ENCODE results near the gene SEMA5B. TPM values are rescaled to one million over a fixed set of nuclear protein-coding genes. Genes with fewer than 3 reads are reported as not detected.

SEMA5B gene
- total RNA-seq, 2 experiments from 2014 or later: not detected

DNA sequence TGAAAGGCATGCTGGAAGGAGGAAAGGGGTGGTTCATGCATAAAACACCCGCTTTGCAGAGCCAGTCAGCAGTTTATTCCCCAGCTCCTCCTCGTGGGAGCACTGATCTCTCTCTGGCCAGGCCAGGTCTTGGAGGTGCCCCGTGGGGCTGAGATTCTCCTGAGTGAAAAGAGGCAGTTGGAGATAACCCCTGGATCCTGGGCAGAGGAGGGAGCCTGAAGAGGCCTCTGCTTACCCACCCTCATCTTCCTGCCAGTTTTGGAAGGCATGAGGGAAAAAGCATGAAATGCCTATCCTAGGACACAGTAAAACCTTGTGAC, 108.3 kb downstream of the SEMA5B start:
- DNase-seq (no peak), ATAC-seq (no peak)
- peaks cover 6% of the 10 kb centered on the region for H3K4me1 Mint-ChIP-seq
- no peak overlapping the region for H3K4me3 Mint-ChIP-seq
- H3K27me3 Mint-ChIP-seq: peaks cover 48% of the 10 kb centered on the region
- no peaks in the 10 kb centered on the region for H3K9me3 Mint-ChIP-seq (ENCODE audit: low read depth)
- H3K27ac Mint-ChIP-seq: no peak overlapping the region
- no peaks in the 10 kb centered on the region for H3K36me3 Mint-ChIP-seq
- CTCF ChIA-PET: interaction anchor here (1.1 kb wide), 1 partner anchor 15 kb away, joined by 3 read pairs; no protein-coding TSS in a partner anchor

GRCh38 chr3:122918576-122919290, 108.8 kb downstream of the SEMA5B start:
- Mint-ChIP-seq H3K36me3 (no peaks in the 10 kb centered on the region), H3K4me1 (peaks cover 6% of the 10 kb centered on the region), H3K27me3 (peaks cover 53% of the 10 kb centered on the region), H3K27ac (no peak overlapping the region), H3K4me3 (no peak overlapping the region), H3K9me3 (ENCODE audit: low read depth) (no peaks in the 10 kb centered on the region)
- ATAC-seq: no peak
- DNase-seq: no peak
- CTCF ChIA-PET: interaction anchor here (1.2 kb wide), 1 partner anchor 16 kb away, joined by 4 read pairs; no protein-coding TSS in a partner anchor

DNA sequence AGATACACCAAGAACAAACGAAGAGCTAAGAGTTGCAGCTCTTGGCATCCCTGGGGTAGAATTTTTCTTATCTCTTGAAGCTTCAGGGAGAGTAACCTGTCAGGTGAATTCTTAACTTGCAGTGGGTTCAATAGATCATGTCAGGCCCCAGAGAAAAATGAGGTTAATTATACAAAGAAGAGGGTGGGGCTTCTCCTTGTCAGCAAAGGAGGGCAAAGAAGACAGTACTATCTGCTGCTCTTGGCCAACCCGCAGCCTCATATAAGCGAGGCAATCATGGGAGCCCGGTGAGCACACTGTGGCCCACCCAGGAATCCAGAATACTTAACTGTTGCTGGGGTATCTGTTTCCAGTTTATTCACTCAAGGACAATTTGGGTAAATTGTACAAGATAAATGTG, 110.2 kb downstream of the SEMA5B start:
- no peak overlapping the region for H3K27ac Mint-ChIP-seq
- H3K4me1 Mint-ChIP-seq: peaks cover 5% of the 10 kb centered on the region
- H3K36me3 Mint-ChIP-seq: no peaks in the 10 kb centered on the region
- peaks cover 55% of the 10 kb centered on the region for H3K27me3 Mint-ChIP-seq
- H3K9me3 Mint-ChIP-seq (ENCODE audit: low read depth): no peaks in the 10 kb centered on the region
- ATAC-seq (no peak), DNase-seq (no peak)
- CTCF ChIA-PET: interaction anchor here (1.3 kb wide), 1 partner anchor 9 kb away, joined by 3 read pairs; no protein-coding TSS in a partner anchor
- H3K4me3 Mint-ChIP-seq: no peak overlapping the region

GRCh38 chr3:122916580-122916979, 111.0 kb downstream of the SEMA5B start:
- CTCF ChIA-PET: interaction anchor here (1.2 to 1.3 kb wide), 2 partner anchors 8 to 112 kb away, joined by 3 read pairs; no protein-coding TSS in a partner anchor
- DNase-seq (no peak), ATAC-seq (no peak)
- Mint-ChIP-seq H3K9me3 (ENCODE audit: low read depth) (no peaks in the 10 kb centered on the region), H3K4me1 (peaks cover 5% of the 10 kb centered on the region), H3K36me3 (no peaks in the 10 kb centered on the region), H3K4me3 (no peak overlapping the region), H3K27me3 (peaks cover 57% of the 10 kb centered on the region), H3K27ac (no peak overlapping the region)

GRCh38 chr3:122916084-122916483, 111.5 kb downstream of the SEMA5B start:
- Mint-ChIP-seq H3K36me3 (no peaks in the 10 kb centered on the region), H3K4me1 (peaks cover 3% of the 10 kb centered on the region), H3K27me3 (peaks cover 52% of the 10 kb centered on the region), H3K27ac (no peak overlapping the region), H3K9me3 (ENCODE audit: low read depth) (no peaks in the 10 kb centered on the region), H3K4me3 (no peak overlapping the region)
- ATAC-seq (no peak), DNase-seq (no peak)
- CTCF ChIA-PET: interaction anchor here (1.2 to 1.3 kb wide), 2 partner anchors 8 to 112 kb away, joined by 3 read pairs; no protein-coding TSS in a partner anchor

- Mint-ChIP-seq H3K4me3 (no peak overlapping the region), H3K27ac (no peak overlapping the region), H3K9me3 (ENCODE audit: low read depth) (no peaks in the 10 kb centered on the region), H3K27me3 (peaks cover 46% of the 10 kb centered on the region), H3K36me3 (no peaks in the 10 kb centered on the region), H3K4me1 (peaks cover 3% of the 10 kb centered on the region)
- DNase-seq: no peak
- CTCF ChIA-PET: interaction anchor here (1.2 kb wide), 1 partner anchor 113 kb away, joined by 3 read pairs; no protein-coding TSS in a partner anchor
- no peak for ATAC-seq
These were observed 112.1 kb downstream of the SEMA5B start for GRCh38 chr3:122915300-122916055.

DNA sequence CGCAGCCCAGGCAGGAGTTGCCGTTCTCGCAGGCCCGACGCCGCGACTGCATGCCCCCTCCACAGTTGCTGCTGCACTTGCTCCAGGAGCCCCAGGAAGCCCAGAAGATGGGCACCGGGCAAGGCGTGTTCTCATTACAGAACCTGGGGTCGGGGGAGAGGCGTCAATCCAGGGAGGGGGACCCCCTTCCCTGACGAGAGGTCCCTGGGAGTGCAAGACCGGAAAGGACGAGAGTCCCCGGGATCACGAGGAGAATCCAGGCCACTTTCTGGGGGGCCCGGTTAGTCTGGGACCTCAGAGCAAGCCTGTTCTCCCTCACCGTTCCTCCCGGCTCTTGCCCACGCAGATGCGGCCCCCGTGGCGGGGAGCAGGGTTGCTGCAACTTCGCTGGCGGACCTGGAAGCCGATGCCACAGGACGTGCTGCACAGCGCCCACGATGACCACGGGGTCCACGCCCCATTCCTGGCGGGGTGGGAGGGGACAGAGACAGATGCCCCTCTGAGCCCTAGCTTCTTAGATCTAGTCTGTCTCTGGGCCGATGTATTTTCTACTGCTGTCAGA, 113.9 kb downstream of the SEMA5B start:
- Mint-ChIP-seq H3K36me3 (no peaks in the 10 kb centered on the region), H3K27me3 (peaks cover 34% of the 10 kb centered on the region), H3K27ac (no peak overlapping the region), H3K4me3 (no peak overlapping the region), H3K9me3 (ENCODE audit: low read depth) (no peaks in the 10 kb centered on the region), H3K4me1 (peaks cover 3% of the 10 kb centered on the region)
- ATAC-seq (no peak), DNase-seq (peak; percentile 37)
- CTCF ChIA-PET: no interaction called here

DNA sequence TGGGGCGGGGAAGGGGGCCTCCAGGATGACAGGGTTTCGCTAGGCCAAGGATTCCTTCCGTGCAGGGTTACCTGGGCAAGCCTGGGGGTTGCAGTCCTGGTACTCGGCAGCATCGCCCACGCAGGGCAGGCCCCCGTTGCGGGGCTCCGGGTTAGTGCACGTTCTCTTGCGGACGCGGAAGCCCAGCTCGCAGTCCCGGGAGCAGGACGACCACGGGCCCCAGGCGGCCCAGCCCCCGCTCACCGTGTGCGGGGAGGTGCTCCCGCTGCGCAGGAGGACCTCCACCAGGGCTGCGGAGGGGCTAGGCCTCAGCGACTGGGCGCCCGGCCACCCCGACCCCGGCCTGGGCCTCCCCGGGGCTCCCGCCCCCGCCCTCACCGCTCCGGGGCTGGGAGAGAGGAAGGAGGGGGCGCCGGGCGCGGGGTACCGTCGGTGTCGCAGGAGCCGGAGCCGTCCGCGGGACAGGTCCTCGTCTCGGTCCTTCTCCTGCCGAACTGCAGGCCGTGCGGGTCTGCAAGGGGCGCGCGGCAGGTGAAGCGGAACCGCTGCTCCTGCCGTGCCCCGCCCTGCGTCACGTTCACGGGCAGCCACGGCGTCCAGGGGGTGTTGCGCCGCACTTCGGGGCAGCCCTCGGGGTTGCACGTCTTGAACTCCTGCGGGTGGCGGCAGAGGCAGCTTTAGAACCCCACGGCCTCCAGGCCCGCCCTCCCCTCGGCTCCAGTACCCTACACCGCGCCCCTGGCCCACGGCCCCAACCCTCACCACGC, 114.6 kb downstream of the SEMA5B start:
- H3K36me3 Mint-ChIP-seq: no peaks in the 10 kb centered on the region
- H3K27ac Mint-ChIP-seq: no peak overlapping the region

GRCh38 chr3:122911901-122912300, 115.7 kb downstream of the SEMA5B start:
- CTCF ChIA-PET: no interaction called here
- Mint-ChIP-seq H3K4me3 (no peak overlapping the region), H3K27ac (no peak overlapping the region)

More for the DNA sequence above, 114.6 kb downstream of the SEMA5B start:
- Mint-ChIP-seq H3K4me1 (peaks cover 3% of the 10 kb centered on the region), H3K9me3 (ENCODE audit: low read depth) (no peaks in the 10 kb centered on the region), H3K4me3 (no peak overlapping the region), H3K27me3 (peaks cover 32% of the 10 kb centered on the region)
- DNase-seq: no peak
- ATAC-seq: no peak
- CTCF ChIA-PET: no interaction called here

GRCh38 chr3:122908251-122908650, 119.3 kb downstream of the SEMA5B start:
- no peaks in the 10 kb centered on the region for H3K36me3 Mint-ChIP-seq
- no peak overlapping the region for H3K4me3 Mint-ChIP-seq
- CTCF ChIA-PET: interaction anchor here (1.1 kb wide), 1 partner anchor 8 kb away, joined by 3 read pairs; no protein-coding TSS in a partner anchor
- H3K9me3 Mint-ChIP-seq (ENCODE audit: low read depth): no peaks in the 10 kb centered on the region
- ATAC-seq: no peak
- DNase-seq: no peak
- peaks cover 36% of the 10 kb centered on the region for H3K27me3 Mint-ChIP-seq
- H3K27ac Mint-ChIP-seq: no peak overlapping the region
- H3K4me1 Mint-ChIP-seq: no peaks in the 10 kb centered on the region

More at GRCh38 chr3:122911901-122912300, 115.7 kb downstream of the SEMA5B start:
- peaks cover 31% of the 10 kb centered on the region for H3K27me3 Mint-ChIP-seq
- DNase-seq: no peak
- no peak for ATAC-seq
- no peaks in the 10 kb centered on the region for H3K9me3 Mint-ChIP-seq (ENCODE audit: low read depth)
- peaks cover 3% of the 10 kb centered on the region for H3K4me1 Mint-ChIP-seq
- no peaks in the 10 kb centered on the region for H3K36me3 Mint-ChIP-seq

GRCh38 chr3:122907471-122907870, 120.1 kb downstream of the SEMA5B start:
- ATAC-seq (no peak), DNase-seq (peak; percentile 34)
- CTCF ChIA-PET: interaction anchor here (1.1 kb wide), 1 partner anchor 9 kb away, joined by 3 read pairs; no protein-coding TSS in a partner anchor
- Mint-ChIP-seq H3K4me1 (no peaks in the 10 kb centered on the region), H3K27me3 (peaks cover 39% of the 10 kb centered on the region), H3K36me3 (no peaks in the 10 kb centered on the region), H3K9me3 (ENCODE audit: low read depth) (no peaks in the 10 kb centered on the region), H3K4me3 (no peak overlapping the region), H3K27ac (no peak overlapping the region)

DNA sequence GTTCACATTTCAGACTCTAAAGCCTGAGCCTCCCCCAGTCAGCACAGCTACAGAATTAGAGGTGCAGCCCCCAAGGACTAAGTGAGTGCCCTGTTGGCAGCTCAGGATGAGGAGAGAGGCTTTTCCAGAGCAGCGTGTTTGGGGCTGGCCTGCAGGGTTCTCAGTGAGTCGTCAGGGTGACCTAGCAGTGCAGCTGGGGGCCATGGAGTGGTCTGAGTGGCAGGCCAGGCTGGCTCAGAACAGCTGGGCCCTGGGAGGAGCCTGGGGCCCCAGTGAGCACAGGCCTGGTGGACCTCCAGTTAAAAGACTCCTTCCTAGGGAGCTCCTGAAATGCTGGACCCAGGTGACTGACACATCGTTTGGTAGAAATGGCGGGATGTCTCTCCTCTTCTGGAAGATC, 124.4 kb downstream of the SEMA5B start:
- Mint-ChIP-seq H3K4me1 (no peaks in the 10 kb centered on the region), H3K27ac (no peak overlapping the region), H3K4me3 (no peak overlapping the region)

DNA sequence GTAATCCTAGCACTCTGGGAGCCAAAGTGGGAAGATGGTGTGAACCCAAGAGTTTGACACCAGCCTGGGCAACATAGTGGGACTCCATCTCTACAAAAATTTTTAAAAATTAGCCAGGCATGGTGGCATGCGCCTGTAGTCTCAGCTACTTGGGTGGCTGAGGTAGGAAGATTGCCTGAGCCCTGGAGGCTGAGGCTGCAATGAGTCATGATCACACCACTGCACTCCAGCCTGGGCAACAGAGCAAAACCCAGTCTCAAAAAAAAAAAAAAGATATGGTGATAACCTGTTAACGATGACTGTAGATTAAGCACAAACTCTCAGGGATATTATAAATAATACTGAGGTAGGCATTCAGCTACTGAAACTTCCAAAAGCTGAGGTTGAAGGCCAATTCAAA, 125.2 kb downstream of the SEMA5B start:
- Mint-ChIP-seq H3K36me3 (no peaks in the 10 kb centered on the region), H3K27me3 (peaks cover 53% of the 10 kb centered on the region), H3K27ac (no peak overlapping the region), H3K4me3 (no peak overlapping the region), H3K4me1 (no peaks in the 10 kb centered on the region), H3K9me3 (ENCODE audit: low read depth) (no peaks in the 10 kb centered on the region)
- ATAC-seq (no peak), DNase-seq (no peak)
- CTCF ChIA-PET: interaction anchor here (1.0 to 1.3 kb wide), 2 partner anchors 16 to 47 kb away, joined by 3 to 4 read pairs; no protein-coding TSS in a partner anchor

More for the DNA sequence above, 124.4 kb downstream of the SEMA5B start:
- CTCF ChIA-PET: interaction anchor here (1.3 kb wide), 1 partner anchor 15 kb away, joined by 4 read pairs; no protein-coding TSS in a partner anchor
- DNase-seq (peak; percentile 34), ATAC-seq (no peak)
- Mint-ChIP-seq H3K36me3 (no peaks in the 10 kb centered on the region), H3K27me3 (peaks cover 50% of the 10 kb centered on the region), H3K9me3 (ENCODE audit: low read depth) (no peaks in the 10 kb centered on the region)
